ENCODE measurements around the gene TMC7. TPM values are rescaled to one million over a fixed set of nuclear protein-coding genes. Genes with fewer than 3 reads are reported as not detected.

The TMC7 gene
- total and polyA plus RNA-seq, 2 of the 8 experiments (the other 6 are each of a cell fraction or from before 2014, with no cell fraction given), result 2.3 to 2.6 TPM

DNA sequence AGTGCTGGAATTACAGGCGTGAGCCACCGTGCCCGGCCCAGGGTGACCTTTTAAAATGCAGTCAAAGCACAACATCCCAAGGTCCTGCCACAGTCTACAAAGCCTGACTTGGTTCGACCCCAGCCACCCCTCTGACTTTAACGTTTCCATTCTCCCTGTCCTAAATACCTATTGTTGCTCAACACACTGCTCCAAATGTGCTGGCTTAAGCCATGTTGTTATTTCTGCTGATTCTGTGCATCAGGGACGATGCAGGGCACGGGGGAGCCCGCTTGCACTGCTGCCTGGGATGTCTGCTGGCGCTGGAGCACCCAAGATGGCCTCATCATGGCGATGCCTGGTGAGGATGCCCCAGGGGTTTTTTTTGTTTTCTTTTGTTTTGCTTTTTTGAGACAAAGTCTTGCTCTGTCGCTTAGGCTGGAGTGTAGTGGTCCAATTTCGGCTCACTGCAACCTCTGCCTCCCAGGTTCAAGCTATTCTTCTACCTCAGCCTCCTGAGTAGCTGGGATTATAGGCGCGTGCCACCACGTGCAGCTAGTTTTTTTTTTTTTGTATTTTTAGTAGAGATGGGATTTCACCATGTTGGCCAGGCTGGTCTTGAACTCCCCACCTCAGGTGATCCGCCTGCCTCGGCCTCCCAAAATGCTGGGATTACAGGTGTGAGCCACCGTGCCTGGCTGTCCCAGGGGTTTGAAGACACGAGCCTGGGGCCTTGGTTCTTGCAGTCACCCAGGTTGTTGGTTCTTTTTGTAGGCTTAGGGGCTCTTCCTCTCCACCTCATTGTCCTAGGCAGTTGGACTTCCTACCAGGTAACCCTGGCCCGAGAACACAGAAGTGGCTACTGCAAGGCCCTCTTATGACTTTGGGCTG, 22.9 kb downstream of the TMC7 start (continued):
- TF ChIP-seq, protein P1, sequence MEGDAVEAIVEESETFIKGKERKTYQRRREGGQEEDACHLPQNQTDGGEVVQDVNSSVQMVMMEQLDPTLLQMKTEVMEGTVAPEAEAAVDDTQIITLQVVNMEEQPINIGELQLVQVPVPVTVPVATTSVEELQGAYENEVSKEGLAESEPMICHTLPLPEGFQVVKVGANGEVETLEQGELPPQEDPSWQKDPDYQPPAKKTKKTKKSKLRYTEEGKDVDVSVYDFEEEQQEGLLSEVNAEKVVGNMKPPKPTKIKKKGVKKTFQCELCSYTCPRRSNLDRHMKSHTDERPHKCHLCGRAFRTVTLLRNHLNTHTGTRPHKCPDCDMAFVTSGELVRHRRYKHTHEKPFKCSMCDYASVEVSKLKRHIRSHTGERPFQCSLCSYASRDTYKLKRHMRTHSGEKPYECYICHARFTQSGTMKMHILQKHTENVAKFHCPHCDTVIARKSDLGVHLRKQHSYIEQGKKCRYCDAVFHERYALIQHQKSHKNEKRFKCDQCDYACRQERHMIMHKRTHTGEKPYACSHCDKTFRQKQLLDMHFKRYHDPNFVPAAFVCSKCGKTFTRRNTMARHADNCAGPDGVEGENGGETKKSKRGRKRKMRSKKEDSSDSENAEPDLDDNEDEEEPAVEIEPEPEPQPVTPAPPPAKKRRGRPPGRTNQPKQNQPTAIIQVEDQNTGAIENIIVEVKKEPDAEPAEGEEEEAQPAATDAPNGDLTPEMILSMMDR (IDR thresholded peaks at IDR 0.05; ENCODE audit: control extremely low read depth in 1 of 3, insufficient read depth in 1 of 3, low read depth in 1 of 3, low read length in 3 of 3), result no peak
- TF ChIP-seq, protein P2, sequence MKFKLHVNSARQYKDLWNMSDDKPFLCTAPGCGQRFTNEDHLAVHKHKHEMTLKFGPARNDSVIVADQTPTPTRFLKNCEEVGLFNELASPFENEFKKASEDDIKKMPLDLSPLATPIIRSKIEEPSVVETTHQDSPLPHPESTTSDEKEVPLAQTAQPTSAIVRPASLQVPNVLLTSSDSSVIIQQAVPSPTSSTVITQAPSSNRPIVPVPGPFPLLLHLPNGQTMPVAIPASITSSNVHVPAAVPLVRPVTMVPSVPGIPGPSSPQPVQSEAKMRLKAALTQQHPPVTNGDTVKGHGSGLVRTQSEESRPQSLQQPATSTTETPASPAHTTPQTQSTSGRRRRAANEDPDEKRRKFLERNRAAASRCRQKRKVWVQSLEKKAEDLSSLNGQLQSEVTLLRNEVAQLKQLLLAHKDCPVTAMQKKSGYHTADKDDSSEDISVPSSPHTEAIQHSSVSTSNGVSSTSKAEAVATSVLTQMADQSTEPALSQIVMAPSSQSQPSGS (IDR thresholded peaks at IDR 0.05; ENCODE audit: low read length), result no peak
- TF ChIP-seq ZNF274 (IDR thresholded peaks at IDR 0.05; ENCODE audit: borderline replicate concordance, extremely low read depth, low read length) (no peak), SIX5 (IDR thresholded peaks at IDR 0.05; ENCODE audit: low read depth, low read length) (no peak), TAF7 (optimal IDR thresholded peaks at IDR 0.05; ENCODE audit: borderline replicate concordance, low read depth, low read length) (no peak), NANOG (IDR thresholded peaks at IDR 0.05; ENCODE audit: insufficient read depth, low read depth, low read length, poor library complexity, severe bottlenecking) (no peak)

Measured in H1 (cell line).